CD4-positive, alpha-beta T cell treated with Interleukin-21 for 1 hour (primary cell): ENCODE measurements around the gene SEC23A.
A peak's percentile ranks its signal among the peaks of the same experiment; 100 is the strongest.
"Not testable (repeated sequence)": the region's sequence is repeated elsewhere in the genome, so short reads cannot be mapped to it uniquely, and the experiment has no call there.

Experiments
- DNase-seq: peaks from one replicate; pipeline ENCODE4 v3.0.0-alpha.2; 2020

The SEC23A gene

GRCh38 chr14:39090548-39091111, 12.4 kb downstream of the SEC23A start:
- no peak for DNase-seq

- DNase-seq: no peak
These were observed 15.5 kb downstream of the SEC23A start for GRCh38 chr14:39087493-39087892.

DNA sequence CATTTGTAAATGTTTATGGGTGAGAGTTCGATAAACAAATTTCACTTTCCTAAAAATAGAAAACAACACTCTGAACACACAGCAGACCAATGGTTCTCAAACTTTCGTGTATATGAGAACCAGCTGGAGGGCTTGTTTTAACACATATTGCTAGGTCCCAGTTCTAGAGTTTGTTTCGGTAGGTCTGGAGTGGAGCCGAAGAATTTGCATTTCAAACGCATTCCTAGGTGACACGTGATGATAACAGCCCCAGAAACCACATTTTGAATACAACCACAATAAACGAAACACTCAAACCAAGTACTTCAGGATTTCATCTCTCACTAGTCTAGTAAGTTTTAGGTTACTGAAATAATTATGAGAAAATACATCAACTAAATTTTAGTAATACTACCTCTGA, 17.1 kb downstream of the SEC23A start:
- no peak for DNase-seq

DNA sequence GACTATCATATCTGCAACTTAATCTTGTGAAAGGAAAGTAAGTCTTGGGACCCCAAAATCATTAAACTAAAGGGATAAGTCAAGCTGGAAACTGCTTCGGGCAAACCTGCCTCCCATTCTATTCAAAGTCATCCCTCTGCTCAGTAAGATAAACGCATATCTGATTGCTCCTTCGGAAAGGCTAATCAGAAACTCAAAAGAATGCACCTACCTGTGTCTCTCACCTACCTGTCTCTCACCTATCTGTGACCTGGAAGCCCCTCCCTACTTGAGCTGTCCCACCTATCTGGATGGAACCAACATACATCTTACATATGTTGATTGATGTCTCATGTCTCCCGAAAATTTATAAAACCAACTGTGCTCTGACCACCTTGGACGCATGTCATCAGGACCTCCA, 19.9 kb downstream of the SEC23A start:
- DNase-seq: no peak

DNA sequence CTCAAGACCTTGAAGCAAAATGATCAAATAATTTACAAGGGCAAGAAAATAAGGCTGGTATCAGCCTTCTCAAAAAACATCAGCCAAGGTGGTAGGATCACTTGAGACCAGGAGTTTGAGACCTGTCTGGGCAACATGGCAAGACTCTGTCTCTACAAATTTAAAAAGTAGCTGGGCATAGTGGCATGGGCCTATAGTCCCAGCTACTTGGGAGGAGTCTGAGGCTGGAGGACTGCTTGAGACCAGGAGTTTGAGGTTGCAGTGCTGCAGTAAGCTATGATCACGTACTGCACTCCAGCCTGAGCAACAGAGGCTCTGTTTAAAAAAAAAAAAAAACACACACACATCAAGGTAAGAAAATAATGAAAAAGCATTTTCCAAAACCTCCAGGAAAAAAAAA, 22.1 kb downstream of the SEC23A start:
- DNase-seq: no peak

DNA sequence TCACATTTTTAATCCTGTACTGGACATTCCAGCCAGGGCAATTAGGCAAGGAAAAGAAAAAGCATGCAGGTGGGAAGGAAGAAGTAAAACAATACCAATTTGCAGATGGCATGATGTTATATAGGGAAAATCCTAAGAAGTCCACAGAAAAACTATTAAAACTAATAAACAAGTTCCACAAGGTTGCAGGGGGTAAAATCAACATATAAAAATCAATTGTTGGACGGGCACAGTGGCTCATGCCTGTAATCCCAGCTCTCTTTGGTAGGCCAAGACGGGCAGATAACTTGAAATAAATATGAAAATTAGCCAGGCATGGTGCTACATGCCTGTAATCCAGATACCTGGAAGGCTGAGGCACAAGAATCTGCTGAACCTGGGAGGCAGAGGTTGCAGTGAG, 31.9 kb downstream of the SEC23A start:
- no peak for DNase-seq

DNA sequence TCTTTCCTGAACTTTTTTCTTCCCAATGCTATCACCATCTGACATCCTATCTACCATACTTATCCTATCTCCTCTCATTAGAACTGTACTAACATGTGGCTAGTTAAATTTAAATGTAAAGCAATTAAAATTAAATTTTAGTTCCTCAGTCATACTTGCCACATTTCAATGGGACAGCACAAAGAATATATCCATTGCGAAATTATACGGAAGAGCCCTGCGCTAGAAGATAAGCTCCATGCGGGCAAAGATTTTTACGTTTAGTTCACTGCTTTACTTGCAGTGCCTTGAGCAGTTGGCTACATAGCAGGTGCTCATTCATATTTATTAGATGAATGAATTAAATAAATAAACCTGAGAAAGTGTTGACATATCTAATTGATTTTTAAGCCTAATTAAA, 33.1 kb downstream of the SEC23A start:
- DNase-seq: no peak

DNA sequence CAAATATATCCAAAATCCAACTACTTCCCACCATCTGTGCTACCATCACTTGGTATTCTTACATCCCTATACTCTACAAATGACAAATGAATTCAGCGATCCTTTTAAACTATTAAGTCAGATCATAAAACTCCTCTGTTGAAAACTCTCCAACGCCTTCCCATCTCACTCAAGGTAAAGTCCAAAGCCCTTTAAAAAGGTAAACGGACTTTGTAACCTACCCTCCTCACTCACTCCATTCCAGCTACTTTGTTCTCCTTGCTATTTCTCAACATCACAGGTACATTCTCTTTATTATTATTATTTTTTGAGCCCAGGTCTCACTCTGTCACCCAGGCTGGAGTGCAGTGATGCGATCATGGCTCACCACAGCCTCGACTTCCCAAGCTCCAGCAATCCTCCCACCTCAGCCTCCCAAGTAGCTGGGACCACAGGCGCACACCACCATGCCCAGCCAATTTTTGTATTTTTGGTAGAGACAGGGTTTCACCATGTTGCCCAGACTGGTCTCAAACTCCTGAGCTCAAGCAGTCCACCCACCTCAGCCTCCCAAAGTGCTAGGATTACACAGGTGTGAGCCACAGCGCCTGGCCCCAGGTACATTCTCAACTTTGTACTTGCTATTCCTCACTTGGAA, 33.7 kb downstream of the SEC23A start:
- not testable (repeated sequence) for DNase-seq

GRCh38 chr14:39060818-39061437, 42.1 kb downstream of the SEC23A start:
- DNase-seq: no peak

DNA sequence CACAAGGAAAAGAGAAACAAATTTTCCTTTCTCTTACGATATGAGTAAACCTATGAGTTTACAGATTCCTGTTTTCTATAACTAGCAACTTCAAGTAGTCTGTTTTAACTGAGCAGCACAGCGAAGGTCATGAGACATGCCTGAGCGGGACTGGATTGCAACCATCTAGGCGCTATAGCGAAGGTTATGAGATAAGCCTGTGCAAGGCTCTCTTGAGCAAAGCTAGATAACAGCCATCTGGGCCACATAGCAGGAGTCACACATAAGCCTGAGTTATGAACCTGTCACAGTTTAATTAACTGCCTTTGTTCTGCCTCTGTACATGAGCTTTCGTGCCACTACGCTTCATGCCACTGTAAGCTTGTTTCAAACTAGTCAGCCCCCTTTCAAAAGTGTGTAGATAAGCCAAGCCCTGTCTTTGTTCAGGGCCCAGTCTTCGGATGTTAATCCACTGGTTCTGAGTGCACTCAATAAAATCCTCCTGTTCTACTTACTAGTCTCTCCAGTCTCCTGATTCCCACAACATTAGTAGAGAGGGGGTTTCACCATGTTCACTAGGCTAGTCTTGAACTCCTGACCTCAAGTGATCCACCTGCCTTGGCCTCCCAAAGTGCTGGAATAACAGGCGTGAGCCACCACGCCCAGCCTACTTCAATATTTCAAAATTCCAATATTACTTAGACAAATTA, 47.1 kb downstream of the SEC23A start:
- DNase-seq: peak; percentile 6

DNA sequence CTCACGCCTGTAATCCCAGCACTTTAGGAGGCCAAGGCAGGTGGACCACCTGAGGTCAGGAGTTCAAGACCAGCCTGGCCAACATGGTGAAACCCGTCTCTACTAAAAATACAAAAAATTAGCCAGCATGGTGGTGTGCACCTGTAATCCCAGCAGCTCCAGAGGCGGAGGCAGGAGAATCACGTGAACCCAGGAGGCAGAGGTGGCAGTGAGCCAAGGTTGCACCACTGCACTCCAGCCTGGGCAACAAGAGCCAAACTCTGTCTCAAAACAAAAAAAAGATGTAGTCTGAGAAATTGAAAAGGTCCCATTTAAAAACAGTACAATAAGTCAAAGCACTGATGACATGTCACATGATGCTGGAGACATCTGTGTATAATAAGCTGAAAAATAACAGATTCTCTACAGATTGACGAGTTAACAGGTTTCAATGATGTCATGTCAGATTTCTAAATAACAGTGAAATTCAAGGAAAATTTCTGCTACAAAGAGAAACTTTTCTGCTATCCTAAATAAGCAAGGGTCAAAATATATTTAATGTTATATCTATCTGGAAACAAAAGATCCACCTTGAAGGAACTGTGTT, 50.1 kb downstream of the SEC23A start:
- DNase-seq: not testable (repeated sequence)

GRCh38 chr14:39050389-39050788, 52.6 kb downstream of the SEC23A start:
- no peak for DNase-seq

GRCh38 chr14:39045889-39046288, 57.1 kb downstream of the SEC23A start:
- not testable (repeated sequence) for DNase-seq

GRCh38 chr14:39043352-39043943, 59.6 kb downstream of the SEC23A start:
- no peak for DNase-seq

- DNase-seq: no peak
These were observed 62.5 kb downstream of the SEC23A start for GRCh38 chr14:39040529-39040928.

- no peak for DNase-seq
These were observed 64.5 kb downstream of the SEC23A start for GRCh38 chr14:39038542-39038941.

GRCh38 chr14:39036760-39037159, 66.3 kb downstream of the SEC23A start:
- no peak for DNase-seq

- DNase-seq: no peak
These were observed 67.7 kb downstream of the SEC23A start for GRCh38 chr14:39035336-39035735.

DNA sequence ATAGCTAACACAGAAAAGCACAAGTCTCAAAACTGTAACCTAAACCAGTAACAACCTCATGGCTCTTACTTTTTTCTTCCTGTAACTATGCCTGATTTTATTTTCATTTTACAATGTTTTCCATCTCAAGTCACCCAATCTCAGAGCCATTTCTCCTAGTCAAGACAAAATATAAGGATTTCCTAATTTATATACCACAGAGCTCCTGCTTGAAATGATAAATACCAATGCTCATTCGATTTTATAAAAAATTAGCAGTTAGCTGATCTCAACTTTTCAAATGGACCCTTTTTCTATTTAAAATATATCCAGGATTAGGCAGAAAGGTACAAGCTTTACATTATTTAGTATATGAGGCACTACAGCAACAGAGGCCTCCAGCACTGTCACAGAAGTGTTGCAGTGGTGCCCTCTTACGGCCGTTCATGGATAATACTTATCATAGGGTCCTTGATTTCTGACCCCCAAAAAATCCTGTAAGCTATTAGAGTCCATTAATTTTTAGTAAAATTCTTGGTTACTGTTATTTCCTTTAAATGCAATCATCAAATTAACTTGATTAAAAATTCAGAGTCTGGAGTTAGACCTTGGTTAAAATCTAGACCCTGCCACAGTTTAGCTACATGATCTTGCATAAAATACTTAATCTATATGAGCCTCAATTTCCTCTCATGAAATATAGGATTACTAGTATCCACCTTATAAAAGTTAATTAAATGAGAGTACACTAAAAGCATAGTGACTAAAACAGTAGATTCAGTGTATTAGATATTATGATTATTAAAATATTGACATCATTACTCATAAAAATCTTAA, 68.3 kb downstream of the SEC23A start:
- DNase-seq: no peak

- DNase-seq: no peak
These were observed 69.7 kb downstream of the SEC23A start for GRCh38 chr14:39033371-39033770.

- no peak for DNase-seq
These were observed 72.8 kb downstream of the SEC23A start for GRCh38 chr14:39030209-39030608.

DNA sequence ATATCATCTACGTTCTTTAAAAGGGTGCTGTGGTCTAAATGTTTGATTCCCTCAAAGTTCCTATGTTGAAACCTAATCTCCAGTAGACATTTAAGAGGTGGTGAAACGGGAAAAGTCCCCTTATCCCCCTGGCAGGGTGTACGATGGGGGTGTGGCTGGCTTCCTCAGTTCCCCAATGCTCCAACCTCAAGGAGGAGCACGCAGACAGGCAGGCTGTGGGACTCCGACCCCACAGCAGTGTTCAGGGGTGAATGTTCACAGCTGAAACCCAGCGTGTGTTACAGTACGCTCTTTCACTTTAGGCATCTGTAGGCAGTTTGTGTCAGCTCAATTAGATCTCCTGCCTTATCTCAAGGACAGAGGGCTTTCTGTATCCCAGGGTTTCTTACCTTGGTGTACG, 73.2 kb downstream of the SEC23A start:
- no peak for DNase-seq
